ENCODE results near the gene CEP170B.

CEP170B gene

GRCh38 chr14:104868060-104868740 is 3.1 kb downstream of the CEP170B start:
- DNase-seq (ENCODE audit: low read depth) = no peak

DNA sequence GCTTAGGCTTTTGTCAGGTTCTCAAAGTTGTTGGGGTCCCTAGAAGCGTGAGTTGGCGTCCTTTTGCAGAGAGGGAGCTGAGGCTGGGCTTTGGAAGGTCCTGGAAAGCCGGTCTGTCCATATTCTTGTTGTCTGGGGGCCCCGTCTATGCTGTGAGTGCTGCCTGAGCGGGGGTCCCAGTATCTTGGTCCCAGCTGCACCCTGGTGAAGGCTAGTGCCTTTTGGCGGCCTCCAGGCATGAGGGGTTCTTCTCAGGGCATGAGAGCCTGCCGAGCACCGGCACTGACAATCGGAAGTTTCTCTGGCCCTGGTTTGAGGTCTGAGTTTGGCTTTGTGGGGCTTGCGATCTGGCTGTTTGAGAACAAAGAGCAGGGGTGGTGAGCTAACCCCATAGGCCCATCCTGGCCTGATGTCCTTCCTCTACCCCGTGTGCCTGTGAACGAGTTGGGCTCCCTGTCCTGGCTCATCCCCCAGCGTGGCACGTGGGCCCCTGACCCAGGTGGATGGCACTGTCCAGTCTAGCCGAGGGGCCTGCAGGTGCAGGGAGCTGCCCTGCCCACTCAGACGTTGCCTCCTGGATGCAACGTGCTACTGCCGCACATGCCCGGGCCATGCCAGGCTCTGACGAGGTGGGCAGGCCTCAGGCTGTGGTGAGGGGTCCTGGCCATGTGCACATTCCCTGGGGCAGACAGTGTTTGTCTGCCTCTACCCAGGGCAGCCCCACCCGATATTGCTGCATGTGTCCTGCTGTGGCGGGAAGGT is 3.9 kb downstream of the CEP170B start:
- DNase-seq (ENCODE audit: low read depth) = no peak

DNA sequence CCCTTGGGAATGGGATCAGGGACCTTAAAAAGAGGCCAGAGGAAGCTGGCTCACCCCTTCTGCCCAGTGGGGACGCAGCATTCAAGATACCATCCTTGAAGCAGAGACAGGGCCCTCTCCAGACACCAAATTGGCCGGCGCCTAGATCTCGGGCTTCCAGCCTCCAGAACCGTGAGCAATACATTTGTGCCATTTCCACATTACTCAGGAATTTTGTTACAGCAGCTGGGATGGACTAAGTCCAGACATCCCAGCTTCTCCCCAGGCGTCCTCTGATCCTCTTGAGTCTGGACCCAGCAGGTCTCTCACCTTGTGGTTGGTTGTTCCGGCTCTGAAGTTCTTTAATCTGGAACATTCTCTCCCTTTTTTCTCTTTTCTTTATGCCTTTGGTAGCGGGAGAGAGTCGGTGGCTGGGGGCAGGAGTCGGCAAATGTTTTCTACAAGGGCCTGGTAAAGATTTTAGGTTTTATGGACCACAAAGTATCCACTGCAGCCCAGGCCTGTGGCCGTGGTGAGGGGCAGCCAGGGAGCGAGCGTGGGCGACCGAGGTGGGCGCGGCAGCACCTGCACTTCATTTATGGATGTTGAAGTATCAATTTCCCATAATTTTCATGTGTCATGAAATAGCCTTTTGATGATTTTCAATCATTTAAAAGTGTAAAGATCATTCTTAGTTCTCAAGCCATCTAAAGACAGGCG is 4.8 kb downstream of the CEP170B start:
- no peak for DNase-seq (ENCODE audit: low read depth)

GRCh38 chr14:104870368-104871144 is 5.5 kb downstream of the CEP170B start:
- DNase-seq (ENCODE audit: low read depth) = peak; percentile 41

DNA sequence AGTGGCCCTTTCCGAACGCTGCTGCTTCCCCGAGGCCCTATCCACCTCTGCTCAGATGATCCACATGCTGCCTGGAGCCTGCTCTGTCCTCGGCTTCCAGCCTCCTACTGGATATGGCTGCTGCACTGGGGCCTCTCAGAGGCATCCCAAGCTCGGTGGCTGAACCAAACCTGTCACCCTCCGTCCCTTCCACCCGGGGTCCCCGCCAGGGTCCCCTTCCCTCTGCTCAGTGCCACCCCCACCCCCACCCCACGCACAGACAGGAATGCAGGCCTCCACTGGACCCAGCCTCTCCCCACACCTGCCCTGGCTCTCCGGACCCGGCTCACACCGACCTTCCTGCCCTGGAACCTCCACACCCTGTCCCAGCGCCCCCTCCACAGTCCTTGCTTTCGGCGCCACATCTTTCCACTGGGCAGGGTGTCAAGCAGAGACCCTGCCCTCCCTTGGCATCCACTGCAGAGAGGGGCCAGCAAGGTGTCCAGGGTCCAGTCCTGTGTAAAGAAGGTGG is 6.1 kb downstream of the CEP170B start:
- DNase-seq (ENCODE audit: low read depth) = no peak

DNA sequence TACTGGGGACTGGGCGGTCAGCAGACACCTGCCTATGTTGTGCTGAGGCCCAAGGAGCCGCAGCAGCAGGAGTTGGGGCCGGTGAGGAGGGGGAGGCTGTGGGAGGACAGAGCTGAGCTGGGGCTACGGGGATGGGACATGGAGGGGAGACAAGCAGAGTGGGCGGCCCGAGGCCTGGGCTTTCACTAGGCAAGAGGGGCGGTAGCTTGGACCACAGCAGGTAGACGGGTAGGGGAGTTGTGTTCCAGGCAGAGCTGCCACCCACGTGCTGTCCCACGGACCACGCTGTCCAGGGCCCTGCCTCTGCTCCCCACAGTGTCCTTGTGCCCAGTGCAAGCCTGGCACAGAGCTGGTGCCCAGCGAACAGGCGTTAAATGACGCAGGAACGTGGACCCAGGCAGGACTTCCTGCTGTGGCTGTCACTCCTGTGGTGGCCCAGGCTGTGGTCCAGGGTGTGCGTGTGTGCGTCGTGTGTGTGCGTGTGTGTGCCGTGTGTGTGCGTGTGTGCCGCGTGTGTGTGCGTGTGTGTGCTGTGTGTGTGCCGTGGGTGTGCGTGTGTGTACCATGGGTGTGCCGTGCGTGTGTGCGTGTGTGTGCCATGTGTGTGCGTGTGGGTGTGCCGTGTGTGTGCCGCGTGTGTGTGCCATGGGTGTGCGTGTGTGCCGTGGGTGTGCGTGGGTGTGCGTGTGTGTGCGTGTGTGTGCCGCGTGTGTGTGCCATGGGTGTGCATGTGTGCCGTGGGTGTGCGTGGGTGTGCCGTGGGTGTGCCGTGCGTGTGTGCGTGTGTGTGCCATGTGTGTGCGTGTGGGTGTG is 6.8 kb downstream of the CEP170B start:
- DNase-seq (ENCODE audit: low read depth) = no peak

- DNase-seq (ENCODE audit: low read depth) = no peak
Observed at GRCh38 chr14:104872469-104873341, 7.6 kb downstream of the CEP170B start.

DNA sequence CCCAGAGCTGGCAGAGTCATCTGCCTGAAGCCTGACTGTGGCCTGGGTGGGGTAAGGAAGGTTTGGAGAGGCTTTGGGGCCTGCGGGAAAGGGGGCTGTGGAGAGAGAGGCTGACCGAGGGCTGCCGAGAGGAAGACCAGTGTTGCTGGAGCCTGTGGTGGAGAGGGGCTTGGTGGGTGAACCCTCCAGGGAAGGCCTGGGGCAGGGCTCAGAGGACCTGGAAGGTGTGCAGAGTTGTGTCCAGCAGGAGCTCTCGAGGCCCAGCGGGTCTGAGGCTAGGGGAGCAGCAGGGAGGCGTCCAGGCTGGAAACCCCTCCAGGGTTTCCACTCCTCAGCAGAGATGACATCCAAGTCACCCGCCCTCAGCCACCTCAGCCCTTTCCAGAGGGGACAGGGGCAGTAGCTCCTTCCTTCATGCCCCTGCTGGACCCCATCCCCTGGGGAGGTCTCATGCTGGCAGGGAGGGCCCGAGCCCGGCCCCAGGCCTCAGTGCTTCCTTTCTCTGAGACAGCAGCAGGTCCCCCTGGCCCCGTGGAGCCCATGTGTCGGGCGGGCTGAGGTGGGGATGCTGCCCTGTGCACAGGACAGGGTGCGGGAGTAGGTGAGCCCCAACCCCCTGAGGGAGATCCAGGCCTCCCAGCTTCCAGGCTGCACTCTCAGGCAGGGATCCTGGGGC is 8.4 kb downstream of the CEP170B start:
- no peak for DNase-seq (ENCODE audit: low read depth)

DNA sequence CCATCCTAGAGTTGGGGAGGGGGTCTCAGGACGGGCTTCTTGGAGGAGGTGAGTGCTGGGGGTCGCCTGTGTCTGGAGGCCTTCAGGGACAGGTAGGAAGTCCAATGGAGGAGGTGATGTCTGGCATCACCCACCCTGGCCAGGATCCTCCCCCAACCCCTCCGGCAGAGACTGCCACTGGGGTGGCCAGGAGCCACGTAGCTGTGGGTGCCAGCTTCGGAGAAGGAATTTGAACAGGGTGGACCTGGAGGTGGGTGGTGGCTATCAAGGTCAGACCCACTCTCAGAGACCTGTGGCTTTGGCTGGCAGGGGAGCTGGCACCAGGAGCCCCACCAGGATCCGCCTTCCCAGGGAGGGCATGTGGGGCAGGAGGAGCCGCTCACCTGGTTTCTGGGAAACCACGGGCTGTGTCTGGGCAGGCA is 9.1 kb downstream of the CEP170B start:
- no peak for DNase-seq (ENCODE audit: low read depth)

DNA sequence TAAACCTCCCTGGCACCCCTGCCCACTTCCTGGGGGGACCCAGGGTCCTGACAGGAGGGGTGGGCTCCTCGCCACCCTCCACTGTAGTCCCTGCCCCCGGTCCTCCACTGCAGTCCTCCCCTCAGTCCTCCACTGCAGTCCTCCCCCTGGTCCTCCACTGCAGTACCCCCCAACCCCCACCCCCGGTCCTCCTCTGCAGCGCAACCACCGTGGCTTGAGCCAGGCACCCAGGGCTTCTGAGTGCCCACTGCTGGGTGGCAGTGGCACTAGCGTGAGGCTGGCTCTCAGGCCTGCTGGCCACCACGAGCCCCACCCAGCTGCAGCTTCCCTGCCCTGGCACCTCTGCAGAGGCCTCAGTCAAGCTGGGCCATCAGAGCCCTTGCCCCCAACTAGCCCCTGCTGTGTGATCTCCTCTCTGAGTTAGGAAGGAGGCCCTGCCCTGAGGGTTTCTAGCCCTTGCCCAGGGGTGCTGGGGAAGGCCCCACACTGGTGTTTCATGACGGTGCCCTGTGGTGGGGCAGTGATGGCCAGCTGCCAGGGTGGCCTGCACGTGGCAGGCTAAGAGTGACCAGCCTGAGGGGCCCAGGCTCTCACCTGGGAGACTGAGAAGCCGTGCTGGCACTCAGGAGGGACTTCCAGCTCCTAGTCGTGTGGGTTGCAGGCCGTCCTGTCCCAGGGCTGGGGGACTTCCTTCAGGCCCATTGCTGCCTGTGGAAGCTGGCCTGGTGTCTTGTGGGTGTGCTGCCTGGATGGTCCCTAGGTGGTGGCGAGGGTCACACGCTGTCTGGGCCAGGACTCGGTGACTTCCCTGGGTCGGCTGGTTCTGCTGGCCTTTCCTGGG is 9.7 kb downstream of the CEP170B start:
- DNase-seq (ENCODE audit: low read depth) = no peak

DNA sequence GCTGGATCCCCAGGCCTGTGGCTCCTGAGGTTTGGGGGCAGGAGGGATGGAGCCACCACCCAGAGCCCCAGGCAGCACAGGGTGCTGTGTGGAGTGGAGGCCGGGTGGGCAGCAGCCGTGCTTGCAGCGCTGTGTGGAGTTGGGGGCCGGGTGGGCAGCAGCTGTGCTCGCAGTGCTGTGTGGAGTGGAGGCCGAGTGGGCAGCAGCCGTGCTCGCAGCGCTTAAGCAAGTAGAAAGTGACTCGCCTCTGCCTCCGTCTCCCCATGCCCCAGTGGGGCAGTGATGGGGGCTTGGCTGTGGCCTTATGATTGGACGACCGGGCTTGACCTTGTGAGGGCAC is 10.3 kb downstream of the CEP170B start:
- DNase-seq (ENCODE audit: low read depth) = no peak

- no peak for DNase-seq (ENCODE audit: low read depth)
Observed at GRCh38 chr14:104875811-104876210, 10.7 kb downstream of the CEP170B start.

DNA sequence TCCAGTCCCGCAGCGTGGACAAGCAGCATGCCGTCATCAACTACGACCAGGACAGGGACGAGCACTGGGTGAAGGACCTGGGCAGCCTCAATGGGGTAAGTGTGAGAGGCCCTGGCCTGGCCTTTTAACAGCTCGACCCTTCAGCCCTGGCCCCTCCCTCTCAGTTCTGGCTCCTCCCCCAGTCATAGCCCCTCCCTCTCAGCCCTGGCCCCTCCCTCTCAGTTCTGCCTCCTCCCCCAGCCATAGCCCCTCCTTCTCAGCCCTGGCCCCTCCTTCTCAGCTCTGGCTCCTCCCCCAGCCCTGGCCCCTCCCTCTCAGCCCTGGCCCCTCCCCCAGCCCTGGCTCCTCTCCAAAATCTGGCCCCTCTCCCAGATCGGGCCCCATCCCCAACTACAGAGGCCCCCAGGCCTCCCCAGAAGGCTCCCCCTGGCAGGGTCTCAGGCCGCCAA is 11.2 kb downstream of the CEP170B start:
- no peak for DNase-seq (ENCODE audit: low read depth)

DNA sequence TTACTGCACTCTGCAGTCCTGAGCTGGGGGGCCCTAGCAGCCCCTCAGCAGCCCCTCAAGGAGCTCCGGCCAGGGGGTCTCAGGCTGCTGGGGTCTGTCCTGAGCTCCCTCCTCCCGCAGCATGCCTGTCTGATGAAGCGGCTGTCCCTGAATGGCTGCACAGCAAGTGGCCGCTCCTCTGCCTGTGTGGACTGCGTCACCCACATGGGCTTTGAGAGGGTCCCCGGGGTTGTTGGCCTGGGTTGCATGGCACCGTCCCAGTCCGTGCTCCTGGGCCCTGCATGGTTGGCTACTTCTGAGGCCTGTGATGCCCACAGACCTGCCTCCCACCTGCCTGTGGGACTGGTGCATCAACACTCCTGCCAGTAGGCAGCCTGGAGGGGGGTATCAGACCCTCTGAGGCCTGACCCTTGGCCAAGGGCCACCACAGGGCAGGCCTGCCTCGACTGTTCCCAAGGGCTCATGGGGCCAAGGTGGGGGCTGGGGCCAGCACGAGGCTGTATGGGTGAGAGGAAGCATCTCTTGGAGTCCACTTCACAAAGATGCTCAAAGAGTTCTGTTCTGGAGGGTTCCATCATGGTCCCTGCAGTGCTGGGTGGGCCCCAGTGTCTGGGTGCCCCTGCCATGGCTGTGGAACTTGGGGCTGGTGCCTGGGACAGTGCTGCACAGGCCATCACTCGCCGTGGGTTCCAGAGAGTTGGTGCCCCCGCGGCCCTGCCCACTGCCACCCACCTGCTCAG is 12.2 kb downstream of the CEP170B start:
- no peak for DNase-seq (ENCODE audit: low read depth)

- DNase-seq (ENCODE audit: low read depth) = no peak
Observed at GRCh38 chr14:104877806-104878550, 12.9 kb downstream of the CEP170B start.

GRCh38 chr14:104878582-104878981 is 13.5 kb downstream of the CEP170B start:
- DNase-seq (ENCODE audit: low read depth) = no peak

All from stimulated activated CD8-positive, alpha-beta memory T cell treated with anti-CD3 and anti-CD28 coated beads, Interleukin-4, amount 100 ng/mL, for 24 hours (primary cell).